GM19193 (cell line): ENCODE data around the gene MAPK1.

Experiments
- POLR2A ChIP-seq: IDR thresholded peaks from 4 replicates; pipeline ENCODE4 v1.6.1; 2011; ENCODE audit not compliant: insufficient read depth, insufficient read length; ENCODE audit errors: extremely low read depth

Gene MAPK1

DNA sequence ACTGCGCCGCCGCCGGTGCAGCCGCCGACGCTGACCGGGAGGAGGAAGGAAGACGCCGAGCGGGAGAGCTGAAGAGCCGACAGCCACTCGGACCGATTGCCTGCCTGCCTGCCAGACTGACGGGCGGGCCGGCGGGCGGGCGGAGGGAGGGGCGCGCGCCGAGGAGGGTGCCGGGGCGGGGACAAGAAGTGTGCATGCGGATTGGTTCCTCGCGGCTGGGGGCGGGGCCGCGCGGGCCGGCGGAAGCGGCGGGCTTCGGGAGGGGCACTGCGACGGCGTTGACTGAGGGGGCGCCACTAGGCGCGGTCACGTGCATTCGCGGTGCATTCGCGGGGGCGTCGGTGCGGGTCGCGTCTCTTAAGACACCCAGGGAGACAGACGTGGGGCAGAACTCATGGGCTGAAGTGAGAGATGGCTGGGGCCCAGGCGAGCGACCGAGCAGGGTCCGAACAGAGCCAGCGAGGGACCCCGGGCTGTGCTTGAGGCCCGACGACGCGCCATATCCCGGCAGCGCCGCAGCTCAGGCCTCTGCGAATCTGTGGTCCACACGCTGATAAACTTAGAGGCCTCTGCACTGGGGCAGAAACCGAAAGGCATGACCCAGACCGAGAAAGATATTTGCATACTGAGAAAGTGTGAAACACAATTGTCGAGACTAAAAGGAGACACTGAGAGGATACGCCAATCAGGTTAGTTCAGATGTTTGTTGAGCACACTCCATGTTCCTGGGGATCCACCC, at the start of gene MAPK1:
Gene MAPK1, minus strand, starts transcription at position 118 of the 739 bp plus-strand sequence. CDS start 205 bp downstream, outside the sequence.
- peak; percentile 82 for TF ChIP-seq POLR2A

DNA sequence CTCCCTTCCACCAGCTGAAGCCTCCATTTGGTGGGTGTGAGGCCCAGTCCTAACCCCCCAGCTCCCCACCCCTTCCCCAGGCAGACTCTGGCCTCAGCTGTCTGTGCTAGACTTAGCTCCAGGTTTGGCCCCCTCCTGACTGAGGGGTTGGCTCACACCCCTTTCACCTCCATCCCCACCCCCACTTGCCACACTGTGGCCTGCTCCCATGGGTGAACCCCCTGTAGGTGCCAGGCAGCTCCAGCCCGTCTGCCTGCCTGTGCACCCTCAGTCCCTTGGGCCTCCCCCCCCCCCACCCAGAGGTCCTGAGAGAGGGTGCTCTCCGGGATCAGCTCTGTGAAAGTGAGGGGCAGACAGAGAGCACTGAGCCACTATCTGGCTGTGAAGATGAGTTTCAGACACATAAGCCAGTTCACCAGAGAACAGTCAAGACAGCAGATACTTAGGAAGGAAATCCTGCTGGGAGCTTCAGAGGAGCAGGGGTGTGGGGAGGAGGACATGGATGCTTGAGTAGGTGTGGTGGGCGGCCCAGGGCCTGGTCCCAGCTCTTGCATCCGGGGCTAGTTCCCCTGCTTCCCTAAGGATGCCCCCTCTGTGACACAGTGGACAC, 49.0 kb upstream of the MAPK1 start:
- TF ChIP-seq POLR2A: no peak

DNA sequence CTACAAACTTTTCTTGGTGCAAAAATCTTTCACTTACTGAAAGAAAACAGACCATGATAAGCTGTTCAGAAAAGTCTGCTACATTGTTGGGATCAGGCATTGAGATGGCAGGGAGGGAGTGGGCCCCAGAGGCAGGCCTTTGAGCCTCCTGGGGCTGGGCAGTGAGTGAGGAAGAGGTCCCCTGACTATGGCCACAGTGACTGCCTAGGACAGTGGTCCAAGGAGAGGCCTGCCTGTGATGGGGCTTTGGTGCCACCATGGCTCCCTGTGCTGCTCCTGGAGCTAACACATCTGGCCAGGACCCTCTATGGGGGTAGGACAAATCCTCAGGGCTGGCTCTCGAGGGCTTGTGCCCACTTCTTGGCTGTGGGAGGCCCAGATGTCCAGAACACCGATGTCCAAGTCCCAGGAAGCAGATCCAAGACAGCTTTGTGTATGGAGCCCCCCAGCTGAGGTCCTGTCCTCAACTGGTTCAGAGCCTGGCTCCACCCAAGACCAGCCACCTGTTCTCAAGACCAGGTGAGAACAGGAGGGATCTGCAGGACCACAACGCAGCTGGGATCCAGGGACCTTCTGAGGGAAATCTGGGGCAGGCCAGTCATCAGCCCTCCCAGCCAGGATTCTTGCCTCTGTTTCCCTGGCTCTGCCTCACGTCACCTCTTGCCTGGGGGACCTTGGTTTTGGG, 48.3 kb upstream of the MAPK1 start:
- no peak for TF ChIP-seq POLR2A

- TF ChIP-seq POLR2A: no peak
These were observed 42.4 kb upstream of the MAPK1 start for GRCh38 chr22:21909871-21910270.

- TF ChIP-seq POLR2A: no peak
These were observed 40.4 kb upstream of the MAPK1 start for GRCh38 chr22:21907638-21908522.

DNA sequence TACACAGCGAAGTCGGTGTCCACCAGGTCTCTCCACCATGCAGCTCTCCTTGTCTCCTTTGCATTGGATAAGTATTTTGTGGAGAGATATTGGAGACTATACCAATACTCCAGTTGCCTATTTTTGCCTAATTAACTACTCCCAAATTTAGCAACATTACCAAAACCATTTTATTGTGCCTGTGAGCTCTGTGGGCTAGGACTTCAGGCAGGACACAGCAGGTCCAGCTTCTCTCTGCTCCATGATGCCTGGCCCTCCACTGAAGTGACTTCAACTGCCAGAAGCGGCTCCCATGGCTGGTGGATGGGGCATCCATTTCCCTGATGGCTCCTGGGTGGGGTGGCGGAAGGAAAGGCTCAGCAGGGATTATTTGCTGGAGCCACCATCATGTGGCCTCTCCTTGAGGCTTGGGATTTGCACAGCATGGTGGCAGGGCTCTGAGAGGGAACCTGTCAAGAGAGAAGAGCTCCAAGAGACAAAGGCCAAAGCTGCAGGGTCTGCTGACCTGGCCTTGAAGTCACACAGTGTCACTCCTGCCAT, 36.9 kb upstream of the MAPK1 start:
- TF ChIP-seq POLR2A: no peak

DNA sequence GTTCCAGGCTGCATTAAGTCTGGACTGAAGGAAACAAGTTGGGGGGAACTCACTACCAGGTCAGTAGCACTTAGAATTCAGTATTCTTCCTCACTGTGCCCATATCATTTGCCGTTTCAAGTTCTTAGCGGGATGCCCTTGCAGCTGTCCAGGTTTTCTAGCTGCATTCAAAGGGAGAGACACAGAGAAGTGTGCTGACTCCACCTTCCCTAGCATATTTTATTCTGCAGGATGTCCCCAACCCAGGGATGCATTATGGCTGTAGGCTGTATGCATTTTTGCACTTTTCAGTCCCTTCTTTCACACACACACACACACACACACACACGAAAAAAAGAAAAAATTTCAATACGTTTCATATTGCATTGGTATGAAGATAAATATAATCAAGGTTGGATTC, 35.8 kb upstream of the MAPK1 start:
- no peak for TF ChIP-seq POLR2A

DNA sequence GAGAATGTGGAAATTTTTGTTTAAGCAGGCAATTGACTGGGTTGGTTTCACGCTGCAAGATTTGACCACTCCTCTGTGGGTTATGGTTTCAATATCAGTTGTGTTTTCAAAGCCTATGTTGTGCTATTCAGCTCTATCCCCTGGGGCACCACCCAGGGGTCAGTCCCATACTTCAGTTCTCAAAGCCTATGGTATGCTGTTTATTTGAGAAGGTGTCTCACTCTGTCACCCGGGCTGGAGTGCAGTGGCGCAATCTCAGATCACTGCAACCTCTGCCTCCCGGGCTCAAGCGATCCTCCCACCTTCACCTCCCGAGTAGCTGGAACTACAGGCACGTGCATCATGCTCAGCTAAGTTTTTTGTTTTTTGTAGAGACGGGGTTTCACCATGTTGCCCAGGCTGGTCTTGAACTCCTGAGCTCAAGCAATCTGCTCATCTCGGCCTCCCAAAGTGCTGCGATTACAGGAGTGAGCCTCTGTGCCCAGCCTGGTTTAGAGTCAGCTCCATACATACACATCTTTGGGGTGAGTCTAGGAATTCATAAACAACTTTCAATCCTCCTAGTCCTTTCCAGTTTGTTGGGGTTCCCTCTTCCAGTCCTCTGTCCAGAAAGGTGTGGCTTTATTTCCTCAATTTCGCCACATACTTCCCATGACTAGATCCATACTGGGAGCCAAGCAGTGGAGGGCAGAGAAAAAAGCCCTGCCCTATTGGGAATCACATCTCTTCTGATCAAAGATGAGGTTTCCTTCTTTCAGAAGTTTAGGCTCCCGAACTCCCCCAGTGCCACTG, 35.0 kb upstream of the MAPK1 start:
- TF ChIP-seq POLR2A: no peak

- no peak for TF ChIP-seq POLR2A
These were observed 31.0 kb upstream of the MAPK1 start for GRCh38 chr22:21898354-21898896.

GRCh38 chr22:21896951-21897513, 29.6 kb upstream of the MAPK1 start:
- no peak for TF ChIP-seq POLR2A

DNA sequence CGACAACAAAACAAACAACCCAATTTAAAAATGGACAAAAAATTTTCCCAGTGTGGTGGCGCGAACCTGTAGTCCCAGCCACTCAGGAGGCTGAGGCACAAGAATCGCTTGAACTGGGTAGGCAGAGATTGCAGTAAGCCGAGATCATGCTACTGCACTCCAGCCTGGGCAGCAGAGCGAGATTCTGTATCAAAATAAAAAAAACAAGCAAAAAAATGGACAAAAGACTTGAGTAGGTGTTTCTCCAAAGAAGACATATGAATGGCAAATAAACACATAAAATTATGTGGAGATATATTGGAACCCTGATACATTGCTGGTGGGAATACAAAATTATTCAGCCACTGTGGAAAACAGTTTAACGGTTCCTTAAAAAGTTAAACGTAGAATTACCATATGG, 27.4 kb upstream of the MAPK1 start:
- TF ChIP-seq POLR2A: no peak

- TF ChIP-seq POLR2A: no peak
These were observed 22.0 kb upstream of the MAPK1 start for GRCh38 chr22:21889251-21889990.

- no peak for TF ChIP-seq POLR2A
These were observed 20.4 kb upstream of the MAPK1 start for GRCh38 chr22:21887841-21888240.
